GM12878 (cell line): ENCODE data around the gene HJURP. TPM values are rescaled to one million over a fixed set of nuclear protein-coding genes. Genes with fewer than 3 reads are reported as not detected.
"Not testable (repeated sequence)": the region's sequence is repeated elsewhere in the genome, so short reads cannot be mapped to it uniquely, and the experiment has no call there.

ENCODE experiments used
- ATAC-seq: fragments of 200-7000 bp; cut with Tn5 transposase; 3 replicates; pipeline ENCODE4 v1.9.1; 2020; ENCODE audit warnings: mild to moderate bottlenecking, moderate library complexity
- BruUV-seq: library from RNA; stranded (reverse); fragments of 400-500 nt; replicated peaks from 2 replicates; lab custom pipeline; 2021; lab: Mats Ljungman, UMichigan
- CTCF ChIA-PET: fragments of 300-600 bp; sonication (Branson Sonifier 250); formaldehyde crosslinking; extraction: SDS; loops from one replicate; lab custom pipeline; 2021; ENCODE audit warnings: inconsistent platforms; lab: Yijun Ruan, JAX
- POLR2A ChIA-PET: fragments of 350-600 bp; formaldehyde crosslinking; extraction: SDS; loops from one replicate; lab custom pipeline; 2021; ENCODE audit warnings: inconsistent platforms; lab: Charles Lee
- RAD21 ChIA-PET: fragments of 300-600 bp; sonication (Branson Sonifier 250); formaldehyde crosslinking; loops from one replicate; lab custom pipeline; 2023; ENCODE audit warnings: antibody characterized with exemption; ENCODE audit not compliant: unreplicated experiment; lab: Charles Lee
- SMC1A ChIA-PET: fragments of 300-600 bp; sonication (Branson Sonifier 250); formaldehyde crosslinking; loops from one replicate; lab custom pipeline; 2023; ENCODE audit not compliant: unreplicated experiment, uncharacterized antibody; lab: Charles Lee
- DNase-seq: peaks from one replicate; pipeline ENCODE4 v3.0.0-alpha.2; 2011; ENCODE audit warnings: low read depth, low spot score
- FAIRE-seq: peaks from 3 replicates; lab custom pipeline; 2011; peaks lifted over from hg19 to GRCh38; lab: Jason Lieb, UNC
- H2AFZ ChIP-seq: 2 replicates; pipeline ENCODE4 v1.6.0; 2011; ENCODE audit warnings: low read depth, low read length, control low read depth; ENCODE audit not compliant: control insufficient read depth
- H3K27ac ChIP-seq: 2 replicates; pipeline ENCODE4 v1.5.1; 2011; ENCODE audit warnings: control low read depth; ENCODE audit not compliant: control insufficient read depth, insufficient read depth
- H3K27me3 ChIP-seq, 2 experiments: replicated peaks in 1 of 2; 2 replicates each; pipeline versions ENCODE4 v1.6.0 to v1.6.1; 2011; ENCODE audit warnings: low read length in 1 of 2; ENCODE audit not compliant: control insufficient read depth in 2 of 2, insufficient read depth in 2 of 2
- H3K36me3 ChIP-seq, 2 experiments: 2 replicates each; pipeline ENCODE4 v1.5.1; 2011; ENCODE audit warnings: low read length in 1 of 2; ENCODE audit not compliant: control insufficient read depth in 2 of 2, insufficient read depth in 2 of 2
- H3K4me1 ChIP-seq: 2 replicates; pipeline ENCODE4 v1.6.1; 2011; ENCODE audit warnings: mild to moderate bottlenecking, low read length, moderate library complexity, mixed read lengths; ENCODE audit not compliant: control insufficient read depth, insufficient read depth
- H3K4me2 ChIP-seq: 2 replicates; pipeline ENCODE4 v1.6.0; 2011; ENCODE audit warnings: control low read depth; ENCODE audit not compliant: control insufficient read depth, insufficient read depth
- H3K4me3 ChIP-seq: fragments of 200-600 bp; sonication (generic); 2 replicates; pipeline ENCODE4 v1.5.1; 2016
- H3K79me2 ChIP-seq: 2 replicates; pipeline ENCODE4 v1.6.0; 2011; ENCODE audit warnings: low read length; ENCODE audit not compliant: control insufficient read depth, insufficient read depth
- H3K9ac ChIP-seq: 2 replicates; pipeline ENCODE4 v1.8.0; 2011; ENCODE audit warnings: low read length, control low read depth, mixed read lengths; ENCODE audit not compliant: control insufficient read depth, insufficient read depth
- H3K9me3 ChIP-seq: replicated peaks from 3 replicates; pipeline ENCODE4 v1.5.1; 2011; ENCODE audit warnings: mild to moderate bottlenecking, low read length; ENCODE audit not compliant: control insufficient read depth, insufficient read depth
- H4K20me1 ChIP-seq: 2 replicates; pipeline ENCODE4 v1.6.0; 2011; ENCODE audit not compliant: control insufficient read depth, insufficient read depth
- HCFC1 ChIP-seq: fragments of 150-350 bp; IDR thresholded peaks from 2 replicates; pipeline ENCODE4 v1.6.1; 2014; ENCODE audit warnings: low read length
- RB1 ChIP-seq: fragments of 450-650 bp; formaldehyde crosslinking; IDR thresholded peaks from 2 replicates; pipeline ENCODE4 v1.6.1; 2017; ENCODE audit warnings: mild to moderate bottlenecking, borderline replicate concordance
- RBBP5 ChIP-seq: fragments of 200-600 bp; sonication (generic); conservative IDR thresholded peaks from 2 replicates; pipeline ENCODE4 v1.6.1; 2016
- ZBTB11 ChIP-seq: fragments of 450-650 bp; formaldehyde crosslinking; IDR thresholded peaks from 2 replicates; pipeline ENCODE4 v1.5.0; 2022; ENCODE audit warnings: mild to moderate bottlenecking, missing genetic modification characterization
- WGBS: methylation state at CpG from one replicate; pipeline ENCODE4 v1.1.6; 2016; ENCODE audit warnings: low lambda C conversion rate; ENCODE audit not compliant: insufficient replicate concordance, insufficient coverage; ENCODE audit errors: missing lambda C conversion rate; 5-methylcytosine and 5-hydroxymethylcytosine counted together
- in situ Hi-C: fragments of 300-500 bp; cut with MboI; formaldehyde crosslinking; loops from 9 replicates; pipeline ENCODE4 v1.14.3; 2018; ENCODE audit warnings: mixed read lengths
- intact Hi-C: fragments of 100-400 bp; cut with micrococcal nuclease; formaldehyde crosslinking; loops from one replicate; pipeline ENCODE4 v1.14.2; 2022; ENCODE audit not compliant: unreplicated experiment
- polyA plus RNA-seq, 11 experiments: library from polyadenylated mRNA; depleted of rRNA in 4 of 11; unstranded in 6 of 11; stranded (reverse) in 5 of 11; fragments of >200 nt; fragmentation: Nextera tagmentation in 4 of 11; fragmentation: Illumina TruSeq in 1 of 11; extraction: Ambion mirVana in 4 of 11; extraction: Trizol in 1 of 11; gene quantifications; 1 replicate in 1 of 11; 2 replicates in 10 of 11; pipeline versions ENCODE4 v1.2.1 to v1.2.3, GENCODE V29; 2011 to 2016; ENCODE audit warnings: inconsistent platforms in 2 of 11, missing spikeins in 2 of 11, low read depth in 1 of 11
- total RNA-seq, 4 experiments: library from RNA; depleted of rRNA in 3 of 4; stranded (reverse); fragments of >200 nt in 3 of 4; fragmentation: Illumina TruSeq in 1 of 4; extraction: Trizol in 1 of 4; gene quantifications; 2 replicates each; pipeline versions ENCODE4 v1.2.1 to v1.2.3, GENCODE V29; 2013 to 2021

Gene HJURP
- total and polyA plus RNA-seq, 10 of the 15 experiments (the other 5 are each of a cell fraction or from before 2014, with no cell fraction given): 12.7 to 68.9 (median 44.4) TPM

DNA sequence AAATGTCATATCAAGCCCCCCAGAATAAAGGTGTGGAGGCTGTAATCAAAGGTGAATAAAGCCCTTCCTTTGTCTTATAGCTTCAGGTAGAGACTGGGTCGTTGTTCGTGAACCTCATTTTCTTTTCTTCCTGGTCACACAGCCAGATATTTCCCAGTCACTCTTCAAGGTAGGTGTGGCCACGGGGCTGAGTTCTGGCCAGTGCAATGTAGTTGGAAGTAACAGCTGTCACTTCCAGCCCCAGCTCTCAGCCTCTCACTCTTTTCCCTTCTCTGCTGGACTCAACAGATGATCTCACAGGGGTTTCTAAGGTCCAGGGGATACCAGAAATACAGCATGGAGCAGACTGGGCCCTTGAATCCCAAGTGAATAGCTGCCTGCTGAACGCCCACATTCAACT is 47.0 kb upstream of the HJURP start:
- ChIA-PET RAD21 (no interaction called here), CTCF (no interaction called here), SMC1A (no interaction called here), POLR2A (no interaction called here)
- FAIRE-seq (no peak), ATAC-seq (no peak), DNase-seq (no peak)
- BruUV-seq: no TSS peak
- Histone ChIP-seq H3K4me2 (no peak overlapping the region), H3K79me2 (no peaks in the 10 kb centered on the region), H3K9ac (no peak overlapping the region), H4K20me1 (no peaks in the 10 kb centered on the region), H3K4me1 (no peaks in the 10 kb centered on the region), H2AFZ (no peak overlapping the region), H3K27me3 (no peaks in the 10 kb centered on the region), H3K9me3 (no peaks in the 10 kb centered on the region), H3K27ac (no peak overlapping the region), H3K36me3 (no peaks in the 10 kb centered on the region), H3K4me3 (no peak overlapping the region)
- in situ Hi-C loops: no loop called here
- TF ChIP-seq RBBP5 (no peak), ZBTB11 (CRISPR knock-in tag) (no peak), RB1 (no peak), HCFC1 (no peak)
- 5% methylated on average over 4 of the region's 4 CpGs for WGBS
- intact Hi-C loops: no loop called here

GRCh38 chr2:233896253-233896652 is 41.9 kb upstream of the HJURP start:
- intact Hi-C loops, H3K27ac ChIP-seq, H3K4me1 ChIP-seq, DNase-seq, H4K20me1 ChIP-seq, RAD21 ChIA-PET, H3K9ac ChIP-seq, POLR2A ChIA-PET, H3K9me3 ChIP-seq, BruUV-seq, H3K79me2 ChIP-seq, ATAC-seq, H2AFZ ChIP-seq, H3K27me3 ChIP-seq, FAIRE-seq, H3K36me3 ChIP-seq, in situ Hi-C loops, H3K4me3 ChIP-seq, H3K4me2 ChIP-seq, SMC1A ChIA-PET: not testable (repeated sequence)
- WGBS: 0% methylated on average over 2 of the region's 2 CpGs
- CTCF ChIA-PET: interaction anchor here (1.0 kb wide), 1 partner anchor 19 kb away, joined by 3 read pairs; no protein-coding TSS in a partner anchor
